Stimulated activated CD4-positive, alpha-beta T cell treated with anti-CD3 and anti-CD28 coated beads, Interleukin-4, amount 100 ng/mL, for 1 hour (primary cell): ENCODE data around the gene CDC123.
A peak's percentile ranks its signal among the peaks of the same experiment; 100 is the strongest.
"Not testable (repeated sequence)": the region's sequence is repeated elsewhere in the genome, so short reads cannot be mapped to it uniquely, and the experiment has no call there.

Source experiments
- DNase-seq: peaks from one replicate; pipeline ENCODE4 v3.0.0-alpha.2; 2020

CDC123 gene

GRCh38 chr10:12191715-12192114, 4.3 kb upstream of the CDC123 start:
- DNase-seq: no peak

GRCh38 chr10:12193193-12193592, 2.8 kb upstream of the CDC123 start:
- no peak for DNase-seq

- DNase-seq: peak; percentile 28
Observed at GRCh38 chr10:12194752-12195271, 1.2 kb upstream of the CDC123 start.

- no peak for DNase-seq
Observed at GRCh38 chr10:12195281-12195602, 746 bp upstream of the CDC123 start.

GRCh38 chr10:12196531-12197211, 683 bp downstream of the CDC123 start:
- DNase-seq: no peak

- no peak for DNase-seq
Observed at GRCh38 chr10:12198156-12198555, 2.2 kb downstream of the CDC123 start.

- no peak for DNase-seq
Observed at GRCh38 chr10:12200850-12201249, 4.9 kb downstream of the CDC123 start.

GRCh38 chr10:12201543-12201942, 5.6 kb downstream of the CDC123 start:
- DNase-seq: no peak

GRCh38 chr10:12202226-12202625, 6.2 kb downstream of the CDC123 start:
- DNase-seq: no peak

GRCh38 chr10:12205082-12205481, 9.1 kb downstream of the CDC123 start:
- DNase-seq: no peak

GRCh38 chr10:12207114-12207513, 11.1 kb downstream of the CDC123 start:
- no peak for DNase-seq

- DNase-seq: no peak
Observed at GRCh38 chr10:12208460-12208859, 12.5 kb downstream of the CDC123 start.

- no peak for DNase-seq
Observed at GRCh38 chr10:12212454-12212853, 16.5 kb downstream of the CDC123 start.

- DNase-seq: no peak
Observed at GRCh38 chr10:12213621-12214020, 17.6 kb downstream of the CDC123 start.

- no peak for DNase-seq
Observed at GRCh38 chr10:12214093-12214492, 18.1 kb downstream of the CDC123 start.

GRCh38 chr10:12214763-12215218, 18.8 kb downstream of the CDC123 start:
- peak; percentile 8 for DNase-seq

GRCh38 chr10:12218991-12219390, 23.0 kb downstream of the CDC123 start:
- DNase-seq: no peak

- DNase-seq: no peak
Observed at GRCh38 chr10:12221323-12222298, 25.6 kb downstream of the CDC123 start.

- DNase-seq: no peak
Observed at GRCh38 chr10:12225444-12225843, 29.5 kb downstream of the CDC123 start.

GRCh38 chr10:12226438-12226837, 30.4 kb downstream of the CDC123 start:
- DNase-seq: not testable (repeated sequence)

GRCh38 chr10:12228851-12229250, 32.9 kb downstream of the CDC123 start:
- DNase-seq: no peak

- not testable (repeated sequence) for DNase-seq
Observed at GRCh38 chr10:12234687-12235086, 38.7 kb downstream of the CDC123 start.

GRCh38 chr10:12235116-12235694, 39.2 kb downstream of the CDC123 start:
- DNase-seq: no peak
